ENCODE results near the gene MBOAT1.

Gene MBOAT1, protein sequence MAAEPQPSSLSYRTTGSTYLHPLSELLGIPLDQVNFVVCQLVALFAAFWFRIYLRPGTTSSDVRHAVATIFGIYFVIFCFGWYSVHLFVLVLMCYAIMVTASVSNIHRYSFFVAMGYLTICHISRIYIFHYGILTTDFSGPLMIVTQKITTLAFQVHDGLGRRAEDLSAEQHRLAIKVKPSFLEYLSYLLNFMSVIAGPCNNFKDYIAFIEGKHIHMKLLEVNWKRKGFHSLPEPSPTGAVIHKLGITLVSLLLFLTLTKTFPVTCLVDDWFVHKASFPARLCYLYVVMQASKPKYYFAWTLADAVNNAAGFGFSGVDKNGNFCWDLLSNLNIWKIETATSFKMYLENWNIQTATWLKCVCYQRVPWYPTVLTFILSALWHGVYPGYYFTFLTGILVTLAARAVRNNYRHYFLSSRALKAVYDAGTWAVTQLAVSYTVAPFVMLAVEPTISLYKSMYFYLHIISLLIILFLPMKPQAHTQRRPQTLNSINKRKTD

DNA sequence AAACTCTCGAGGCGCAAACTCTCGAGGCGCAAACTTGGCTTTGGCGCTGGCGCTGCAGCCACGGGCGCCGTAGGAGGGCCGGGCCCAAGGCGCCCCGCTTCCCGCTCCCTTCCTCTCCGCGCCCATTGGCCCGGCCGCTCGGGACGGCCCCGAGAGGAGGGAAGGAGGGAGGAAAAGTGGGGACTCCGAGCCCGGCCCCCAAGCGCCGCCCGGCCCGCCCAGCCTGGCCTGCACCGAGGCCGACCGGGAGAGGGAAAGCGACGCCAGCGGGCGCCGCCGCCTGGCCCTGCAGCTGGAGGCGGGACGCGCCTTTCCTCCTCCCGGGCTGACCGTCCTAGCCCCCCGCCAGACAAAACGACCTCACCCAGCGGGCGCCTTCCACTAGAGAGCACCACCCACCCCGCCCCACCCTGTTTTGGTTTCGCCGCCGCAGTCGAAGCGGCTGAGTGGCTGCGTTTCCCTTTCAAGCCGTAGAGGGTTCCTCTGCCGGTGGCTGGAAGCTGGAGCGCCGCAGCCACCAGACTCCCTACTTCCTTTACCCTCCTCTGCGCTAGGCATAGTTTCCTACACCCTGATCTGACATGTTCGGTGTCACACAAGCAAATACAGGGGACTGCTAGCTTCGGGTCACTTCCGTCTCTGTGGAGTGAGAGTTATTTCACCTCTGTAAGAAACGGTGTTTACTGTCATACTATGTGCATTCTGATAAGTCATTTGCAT lies at the start of gene MBOAT1:
Gene MBOAT1, minus strand, starts transcription at position 78 of the 720 bp plus-strand sequence. CDS start 235 bp downstream, outside the sequence.
- peak within 1 kb of the TSS; percentile 86 to 89 for H3K27ac ChIP-seq
- H3K4me1 ChIP-seq, result peaks cover 0 to 37% (median 20%) of the 10 kb centered on the region in 4 donors
- no peaks in the 10 kb centered on the region for H3K9me3 ChIP-seq
- intact Hi-C loops (cut with DNase I; ENCODE audit: low total_unique reads), result loop anchor here (10.0 kb wide), 2 partner anchors 192 to 322 kb away; partner anchors contain the start of genes CDKAL1 and E2F3
- no peaks in the 10 kb centered on the region for H3K27me3 ChIP-seq
- DNase-seq, result peak; percentile 90 to 96
- TF ChIP-seq, protein P1, sequence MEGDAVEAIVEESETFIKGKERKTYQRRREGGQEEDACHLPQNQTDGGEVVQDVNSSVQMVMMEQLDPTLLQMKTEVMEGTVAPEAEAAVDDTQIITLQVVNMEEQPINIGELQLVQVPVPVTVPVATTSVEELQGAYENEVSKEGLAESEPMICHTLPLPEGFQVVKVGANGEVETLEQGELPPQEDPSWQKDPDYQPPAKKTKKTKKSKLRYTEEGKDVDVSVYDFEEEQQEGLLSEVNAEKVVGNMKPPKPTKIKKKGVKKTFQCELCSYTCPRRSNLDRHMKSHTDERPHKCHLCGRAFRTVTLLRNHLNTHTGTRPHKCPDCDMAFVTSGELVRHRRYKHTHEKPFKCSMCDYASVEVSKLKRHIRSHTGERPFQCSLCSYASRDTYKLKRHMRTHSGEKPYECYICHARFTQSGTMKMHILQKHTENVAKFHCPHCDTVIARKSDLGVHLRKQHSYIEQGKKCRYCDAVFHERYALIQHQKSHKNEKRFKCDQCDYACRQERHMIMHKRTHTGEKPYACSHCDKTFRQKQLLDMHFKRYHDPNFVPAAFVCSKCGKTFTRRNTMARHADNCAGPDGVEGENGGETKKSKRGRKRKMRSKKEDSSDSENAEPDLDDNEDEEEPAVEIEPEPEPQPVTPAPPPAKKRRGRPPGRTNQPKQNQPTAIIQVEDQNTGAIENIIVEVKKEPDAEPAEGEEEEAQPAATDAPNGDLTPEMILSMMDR (IDR thresholded peaks at IDR 0.05), result peak; percentile 16 to 18
- H3K36me3 ChIP-seq, result no peaks in the 10 kb centered on the region
- peak within 1 kb of the TSS; percentile 90 to 95 for H3K4me3 ChIP-seq

DNA sequence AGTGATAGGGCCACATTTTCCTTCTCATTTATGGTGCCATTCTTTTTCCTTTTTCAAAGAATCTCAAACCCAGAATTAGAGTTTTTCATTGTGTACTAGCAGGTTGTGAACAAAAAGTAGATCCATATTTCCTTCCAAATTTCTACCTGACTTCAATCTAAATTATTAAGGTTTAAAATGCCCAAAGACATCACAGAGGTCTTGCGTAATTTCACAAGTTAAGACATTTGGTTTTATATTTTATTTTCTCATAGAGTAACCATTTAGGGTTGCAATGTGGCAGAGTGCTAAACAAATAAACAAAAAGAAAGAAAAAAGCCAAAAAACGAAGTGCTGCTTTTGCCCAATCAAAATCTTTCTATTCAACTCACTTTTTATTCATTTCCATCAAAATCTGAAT lies 49.4 kb upstream of the MBOAT1 start:
- intact Hi-C loops (cut with DNase I; ENCODE audit: low total_unique reads), result no loop called here
- no peak for DNase-seq
- H3K9me3 ChIP-seq, result peaks cover 0 to 8% (median 0%) of the 10 kb centered on the region in 3 donors
- H3K27ac ChIP-seq, result no peak overlapping the region
- H3K27me3 ChIP-seq, result no peaks in the 10 kb centered on the region
- H3K4me3 ChIP-seq, result no peak overlapping the region
- H3K36me3 ChIP-seq, result no peaks in the 10 kb centered on the region
- TF ChIP-seq, protein P1 (IDR thresholded peaks at IDR 0.05), result no peak
- H3K4me1 ChIP-seq, result no peaks in the 10 kb centered on the region

DNA sequence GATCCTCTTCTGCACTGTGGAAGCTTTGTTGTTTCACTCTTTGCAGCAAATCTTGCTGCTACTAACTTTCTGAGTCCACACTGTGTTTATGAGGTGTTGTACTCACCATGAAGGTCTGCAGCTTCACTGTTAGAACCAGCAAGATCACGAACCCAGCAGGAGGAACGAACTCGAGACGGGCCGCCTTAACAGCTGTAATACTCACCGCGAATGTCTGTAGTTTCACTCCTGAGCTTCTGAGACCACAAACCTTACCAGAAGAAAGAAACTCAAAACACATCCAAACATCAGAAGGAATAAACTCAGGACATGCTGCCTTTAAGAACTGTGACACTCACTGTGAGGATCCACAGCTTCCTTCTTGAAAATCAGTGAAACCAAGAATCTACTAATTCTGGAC lies 48.1 kb upstream of the MBOAT1 start:
- H3K36me3 ChIP-seq, result no peaks in the 10 kb centered on the region
- TF ChIP-seq, protein P1 (IDR thresholded peaks at IDR 0.05), result no peak
- DNase-seq, result no peak
- H3K27ac ChIP-seq, result no peak overlapping the region
- intact Hi-C loops (cut with DNase I; ENCODE audit: low total_unique reads), result no loop called here
- H3K27me3 ChIP-seq, result no peaks in the 10 kb centered on the region
- peaks cover 0 to 8% (median 0%) of the 10 kb centered on the region in 3 donors for H3K9me3 ChIP-seq
- no peak overlapping the region for H3K4me3 ChIP-seq
- no peaks in the 10 kb centered on the region for H3K4me1 ChIP-seq

DNA sequence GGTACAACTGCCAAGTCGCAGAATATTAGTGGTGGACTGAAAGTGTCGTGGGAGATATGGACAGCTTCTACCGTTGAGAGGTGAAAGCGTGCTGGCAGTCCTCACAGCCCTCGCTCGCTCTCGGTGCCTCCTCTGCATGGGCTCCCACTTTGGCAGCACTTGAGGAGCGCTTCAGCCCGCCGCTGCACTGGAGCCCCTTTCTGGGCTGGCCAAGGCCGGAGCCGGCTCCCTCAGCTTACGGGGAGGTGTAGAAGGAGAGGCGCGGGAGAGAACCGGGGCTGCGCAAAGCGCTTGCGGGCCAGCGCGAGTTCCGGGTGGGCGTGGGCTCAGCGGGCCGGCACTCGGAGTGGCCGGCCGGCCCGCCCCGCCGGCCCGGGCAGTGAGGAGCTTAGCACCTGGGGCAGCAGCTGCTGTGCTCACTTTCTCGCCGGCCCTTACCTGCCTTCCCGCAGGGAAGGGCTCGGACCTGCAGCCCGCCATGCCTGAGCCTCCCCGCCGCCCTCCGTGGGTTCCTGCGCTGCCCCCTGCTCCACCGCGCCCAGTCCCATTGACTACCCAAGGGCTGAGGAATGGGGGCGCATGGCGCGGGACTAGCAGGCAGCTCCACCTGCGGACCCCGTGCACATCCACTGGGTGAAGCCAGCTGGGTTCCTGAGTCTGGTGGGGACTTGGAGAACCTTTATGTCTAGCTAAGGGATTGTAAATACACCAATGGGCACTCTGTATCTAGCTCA lies 47.2 kb upstream of the MBOAT1 start:
- no peaks in the 10 kb centered on the region for H3K36me3 ChIP-seq
- TF ChIP-seq, protein P1 (IDR thresholded peaks at IDR 0.05), result no peak
- H3K27me3 ChIP-seq, result no peaks in the 10 kb centered on the region
- H3K4me3 ChIP-seq, result no peak overlapping the region
- DNase-seq, result no peak
- H3K4me1 ChIP-seq, result no peaks in the 10 kb centered on the region
- peaks cover 0 to 8% (median 0%) of the 10 kb centered on the region in 3 donors for H3K9me3 ChIP-seq
- no peak overlapping the region for H3K27ac ChIP-seq
- intact Hi-C loops (cut with DNase I; ENCODE audit: low total_unique reads), result no loop called here

DNA sequence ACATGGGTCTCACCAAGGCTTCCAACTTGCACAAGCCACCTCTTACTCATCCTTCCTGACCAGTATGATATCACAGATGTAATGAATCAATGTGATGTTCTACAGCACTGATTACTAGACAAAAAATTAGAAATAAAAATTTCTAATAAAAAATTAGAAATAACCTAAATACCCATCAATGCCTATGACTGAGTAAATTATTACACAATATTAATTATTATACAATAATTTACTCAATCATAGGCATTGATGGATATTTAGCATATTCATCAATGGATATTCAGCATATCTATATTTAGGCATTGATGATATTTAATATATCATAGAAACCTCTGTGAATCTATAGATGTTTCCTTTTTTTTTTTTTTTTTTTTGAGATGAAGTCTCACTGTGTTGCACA lies 43.2 kb upstream of the MBOAT1 start:
- TF ChIP-seq, protein P1 (IDR thresholded peaks at IDR 0.05), result no peak
- intact Hi-C loops (cut with DNase I; ENCODE audit: low total_unique reads), result no loop called here
- no peaks in the 10 kb centered on the region for H3K4me1 ChIP-seq

More for the DNA sequence above, 43.2 kb upstream of the MBOAT1 start:
- H3K36me3 ChIP-seq, result no peaks in the 10 kb centered on the region
- H3K4me3 ChIP-seq, result no peak overlapping the region
- no peak for DNase-seq
- H3K9me3 ChIP-seq, result no peaks in the 10 kb centered on the region
- H3K27me3 ChIP-seq, result no peaks in the 10 kb centered on the region
- H3K27ac ChIP-seq, result no peak overlapping the region

Data from tibial artery (tissue), 4 donors.